Measurements from ENCODE around the gene APBB2. TPM values are rescaled to one million over a fixed set of nuclear protein-coding genes. Genes with fewer than 3 reads are reported as not detected.

Gene APBB2
- total and polyA plus RNA-seq, 5 experiments from 2014 or later = 0.44 to 1.9 TPM; not detected in 3

DNA sequence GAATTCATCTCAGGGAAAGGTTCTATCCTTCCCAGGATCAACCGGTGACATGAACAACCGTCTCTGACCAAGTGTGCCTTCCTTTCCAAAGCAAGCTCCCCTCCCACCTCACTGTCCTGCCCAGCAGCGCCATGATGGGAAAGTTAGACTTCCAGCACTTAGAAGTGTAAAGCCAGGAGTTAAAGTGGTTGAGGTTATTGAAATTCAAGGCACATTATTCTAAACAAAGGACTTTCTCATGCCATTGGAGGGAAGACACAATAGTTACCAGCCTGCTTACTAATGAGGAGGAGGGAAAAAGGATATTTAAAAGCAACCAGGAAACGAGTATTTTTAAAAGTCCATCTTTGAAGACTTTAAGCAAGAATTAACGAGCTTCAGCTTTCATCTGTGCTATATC, 367.8 kb downstream of the APBB2 start:
- DNase-seq (no peak), ATAC-seq (no peak)
- Mint-ChIP-seq H3K27ac (no peak overlapping the region), H3K9me3 (no peaks in the 10 kb centered on the region), H3K36me3 (no peaks in the 10 kb centered on the region), H3K27me3 (peaks cover 4 to 13% (median 10%) of the 10 kb centered on the region in 5 donors), H3K4me1 (peaks cover 0 to 24% (median 0%) of the 10 kb centered on the region in 4 donors), H3K4me3 (no peak overlapping the region)
- POLR2A ChIA-PET = no interaction called here

DNA sequence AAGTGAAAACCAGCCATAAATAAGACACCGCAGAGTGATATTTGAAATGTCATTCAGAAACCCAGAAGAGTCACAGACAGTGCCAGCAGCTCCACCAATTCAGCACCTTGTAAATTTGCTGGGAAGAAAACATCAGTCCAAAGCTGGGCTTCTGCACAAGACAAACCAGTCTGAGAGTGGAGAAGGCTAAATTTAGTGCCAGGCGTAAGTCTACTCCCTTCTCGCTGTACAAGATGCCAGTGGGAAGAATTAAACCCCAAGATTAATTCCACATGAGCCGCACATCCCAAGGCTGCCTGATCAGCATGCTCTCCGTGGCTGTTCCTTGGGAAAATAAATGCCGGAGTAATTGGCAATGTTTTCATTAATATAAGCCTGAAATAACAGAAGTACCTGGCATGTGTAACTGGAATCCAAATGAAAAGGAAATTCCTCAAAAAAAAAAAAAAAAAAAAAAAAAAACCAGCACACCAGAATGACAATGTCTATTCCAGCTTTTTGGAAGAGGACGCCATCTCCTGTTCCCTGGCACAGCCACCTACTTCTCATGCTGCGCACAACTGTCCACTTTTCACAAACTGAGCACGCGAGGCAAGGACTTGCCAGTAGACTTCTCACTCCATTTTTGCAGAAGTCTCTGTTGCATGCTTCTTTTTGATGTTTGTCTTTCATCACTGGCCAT, 369.0 kb downstream of the APBB2 start:
- H3K27me3 Mint-ChIP-seq = peaks cover 0 to 10% (median 9%) of the 10 kb centered on the region in 5 donors
- DNase-seq (no peak), ATAC-seq (no peak)
- POLR2A ChIA-PET = interaction anchor here (0.5 kb wide), 1 partner anchor 19 kb away, joined by 5 read pairs; no protein-coding TSS in a partner anchor
- H3K9me3 Mint-ChIP-seq = no peaks in the 10 kb centered on the region
- H3K4me1 Mint-ChIP-seq = peaks cover 0 to 34% (median 4%) of the 10 kb centered on the region in 4 donors
- H3K27ac Mint-ChIP-seq = no peak overlapping the region
- no peaks in the 10 kb centered on the region for H3K36me3 Mint-ChIP-seq
- no peak overlapping the region for H3K4me3 Mint-ChIP-seq

DNA sequence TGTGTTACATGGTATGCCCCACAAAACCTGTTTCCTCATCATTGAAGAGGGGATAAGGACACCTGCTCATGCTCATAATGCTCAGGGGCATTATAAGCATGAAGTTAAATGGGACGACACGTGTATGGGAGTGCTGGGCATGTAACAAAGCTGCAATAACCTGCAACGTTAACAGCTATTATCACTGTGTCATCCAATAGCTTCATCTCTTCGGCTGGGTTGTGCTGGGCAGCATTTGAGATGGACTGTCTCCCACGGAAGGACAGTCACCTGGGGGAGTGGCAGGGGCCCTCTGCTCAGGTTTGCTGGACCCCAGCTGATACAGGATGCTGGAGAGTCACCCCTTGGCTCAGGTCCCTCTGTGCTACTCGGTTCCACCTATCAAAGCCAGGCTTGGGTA, 370.1 kb downstream of the APBB2 start:
- ATAC-seq = no peak
- Mint-ChIP-seq H3K4me3 (no peak overlapping the region), H3K36me3 (no peaks in the 10 kb centered on the region), H3K27me3 (peaks cover 0 to 10% (median 9%) of the 10 kb centered on the region in 5 donors), H3K4me1 (peaks cover 0 to 40% (median 4%) of the 10 kb centered on the region in 4 donors), H3K9me3 (no peaks in the 10 kb centered on the region), H3K27ac (no peak overlapping the region)
- no peak for DNase-seq
- POLR2A ChIA-PET = no interaction called here

DNA sequence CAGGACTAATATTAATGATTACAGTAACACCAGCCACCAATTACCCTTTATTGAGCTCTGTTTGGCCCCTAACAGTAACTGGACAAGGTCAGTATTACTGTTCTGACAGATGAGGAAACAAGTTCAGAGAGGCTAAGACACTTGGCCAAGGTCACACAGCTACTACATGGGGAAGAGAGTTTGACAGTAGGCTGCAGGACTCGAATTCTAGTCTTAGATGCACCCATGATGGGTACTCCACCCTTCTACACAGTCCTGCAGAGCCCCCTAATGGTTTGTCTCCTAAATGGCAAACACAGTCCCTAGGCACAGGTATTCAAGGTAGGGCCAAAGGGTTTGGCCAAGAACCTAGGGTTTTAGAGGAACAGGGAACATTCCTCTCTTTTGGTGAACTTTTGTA, 370.6 kb downstream of the APBB2 start:
- Mint-ChIP-seq H3K27ac (no peak overlapping the region), H3K27me3 (peaks cover 0 to 8% (median 5%) of the 10 kb centered on the region in 5 donors), H3K4me1 (peaks cover 0 to 37% (median 4%) of the 10 kb centered on the region in 4 donors), H3K36me3 (no peaks in the 10 kb centered on the region), H3K9me3 (no peaks in the 10 kb centered on the region), H3K4me3 (no peak overlapping the region)
- DNase-seq = peak in 5 of 10 donors; percentile 5 to 43 (median 19)
- peak in 1 of 2 donors; percentile 59 for ATAC-seq
- POLR2A ChIA-PET = no interaction called here

DNA sequence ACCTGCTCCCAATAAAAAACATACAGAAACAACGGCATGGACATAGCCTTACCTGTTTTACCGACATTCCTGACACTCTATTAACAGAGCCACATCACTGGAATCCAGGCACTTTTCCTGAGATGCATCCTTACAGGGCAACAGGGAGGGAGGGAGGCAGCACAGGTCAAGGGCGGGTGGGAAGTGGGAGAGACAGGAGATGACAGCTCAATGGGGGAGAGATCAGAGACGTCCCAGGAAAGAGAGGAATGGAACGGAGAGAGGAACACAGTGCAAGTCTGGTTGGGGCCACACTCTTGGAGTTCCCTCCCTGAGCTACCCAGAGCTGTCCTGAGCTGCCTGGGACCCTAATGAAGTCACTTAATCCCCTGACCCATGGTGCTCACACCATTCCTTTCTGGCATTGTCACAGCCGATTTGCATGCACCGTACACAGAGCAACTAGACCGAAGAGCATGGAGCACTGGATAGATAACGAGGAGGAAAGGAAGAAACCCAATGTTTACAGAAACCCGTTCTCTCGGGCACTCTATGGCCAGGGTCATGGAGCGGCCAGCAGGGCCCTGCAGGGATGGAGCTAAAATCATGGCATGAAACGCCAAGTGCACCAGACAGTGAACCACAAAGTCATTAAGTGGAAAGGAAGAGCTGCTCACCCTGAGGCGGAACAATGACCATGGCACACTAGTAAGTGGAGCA, 371.5 kb downstream of the APBB2 start:
- no peak overlapping the region for H3K4me3 Mint-ChIP-seq
- no peaks in the 10 kb centered on the region for H3K9me3 Mint-ChIP-seq
- H3K27ac Mint-ChIP-seq = no peak overlapping the region
- peaks cover 0 to 4% (median 3%) of the 10 kb centered on the region in 5 donors for H3K27me3 Mint-ChIP-seq
- POLR2A ChIA-PET = no interaction called here
- H3K4me1 Mint-ChIP-seq = peaks cover 0 to 29% (median 4%) of the 10 kb centered on the region in 4 donors
- no peak for ATAC-seq
- no peaks in the 10 kb centered on the region for H3K36me3 Mint-ChIP-seq
- DNase-seq = peak in 1 of 10 donors; percentile 26

DNA sequence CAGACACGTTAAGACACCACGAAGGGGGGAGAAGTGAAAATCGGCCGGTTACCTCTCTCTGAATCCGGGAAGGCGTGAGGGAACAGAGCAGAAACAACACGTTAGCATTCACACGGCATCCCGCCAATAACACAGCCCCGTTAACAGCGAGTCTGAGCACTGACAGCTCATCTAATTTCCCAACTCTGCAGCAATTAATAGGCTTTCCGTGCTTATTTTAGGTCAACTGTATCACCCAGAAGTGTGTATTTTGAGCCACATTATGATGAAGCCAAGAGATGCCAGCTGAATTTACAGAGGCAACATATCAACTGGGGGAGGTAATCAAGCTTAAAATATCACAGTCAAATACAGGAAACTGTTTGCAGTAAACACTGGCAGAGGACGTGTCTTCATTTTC, 372.0 kb downstream of the APBB2 start:
- POLR2A ChIA-PET = no interaction called here
- H3K4me1 Mint-ChIP-seq = peaks cover 0 to 29% (median 4%) of the 10 kb centered on the region in 4 donors
- DNase-seq (no peak), ATAC-seq (no peak)
- H3K27ac Mint-ChIP-seq = no peak overlapping the region
- no peaks in the 10 kb centered on the region for H3K9me3 Mint-ChIP-seq
- H3K27me3 Mint-ChIP-seq = peaks cover 0 to 4% (median 3%) of the 10 kb centered on the region in 5 donors
- H3K4me3 Mint-ChIP-seq = no peak overlapping the region
- no peaks in the 10 kb centered on the region for H3K36me3 Mint-ChIP-seq

DNA sequence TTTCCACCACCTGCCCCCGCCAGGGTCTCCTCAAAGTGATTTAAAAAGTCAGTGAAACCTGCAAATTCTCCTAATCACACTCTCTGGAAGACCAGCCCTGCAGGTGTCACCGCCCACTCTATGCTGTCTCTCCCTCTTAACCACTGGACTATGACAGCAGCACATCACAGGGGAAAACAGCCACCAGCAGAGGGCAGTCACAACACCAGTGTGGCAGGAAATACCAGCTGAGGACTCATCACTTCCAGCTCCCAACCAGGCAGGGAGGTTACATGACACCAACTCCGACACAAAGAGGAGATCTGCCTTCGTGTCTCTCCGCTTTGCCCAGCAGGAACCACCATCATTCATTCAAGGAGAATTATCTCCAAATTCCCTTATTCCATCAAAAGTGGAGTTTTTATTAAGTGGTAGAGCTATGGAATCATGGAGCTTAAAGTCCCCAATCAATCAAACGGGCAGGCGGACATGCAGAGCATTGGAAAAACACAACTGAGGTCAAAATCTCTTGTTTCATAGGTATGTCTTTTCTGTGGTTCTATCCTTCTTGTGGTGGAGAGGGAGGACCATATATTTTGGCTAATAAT, 373.3 kb downstream of the APBB2 start:
- peak overlapping the region in 2 of 10 donors; percentile 3 to 56 for H3K27ac Mint-ChIP-seq

DNA sequence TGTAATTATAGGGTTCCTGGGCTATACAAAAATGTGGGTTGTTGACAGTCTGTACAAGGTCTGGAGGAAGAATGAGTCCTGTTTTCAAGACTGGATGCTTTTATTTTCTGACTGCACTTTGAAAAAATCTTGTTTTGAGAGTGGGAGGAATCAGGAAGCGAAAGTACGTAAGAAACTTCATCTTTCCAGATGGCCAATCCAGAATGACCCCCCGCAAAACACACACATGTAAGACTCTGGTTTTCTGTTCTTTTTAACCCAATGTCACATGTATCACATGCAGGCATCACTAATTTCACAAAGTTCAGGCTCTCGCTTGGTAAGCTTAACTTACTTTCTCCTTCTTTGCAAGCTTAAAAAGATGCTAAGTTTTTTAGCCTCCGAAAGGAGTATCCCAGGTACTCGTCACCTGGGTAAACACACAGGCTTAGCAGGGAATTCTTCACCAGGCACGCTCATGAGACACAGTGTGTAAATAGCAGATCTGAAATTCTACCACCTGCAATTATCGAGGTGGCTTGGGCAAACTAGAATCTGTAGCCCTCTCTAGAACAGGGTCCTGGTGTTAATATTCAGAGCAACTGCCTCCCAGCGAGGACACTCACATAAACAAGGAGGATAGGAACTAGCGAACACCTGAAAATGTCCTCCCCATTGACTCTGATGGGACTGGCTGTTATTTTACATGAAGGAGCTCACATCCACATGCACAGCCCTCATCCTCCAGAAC, 373.9 kb downstream of the APBB2 start:
- ATAC-seq = no peak
- H3K4me1 Mint-ChIP-seq = peaks cover 0 to 29% (median 4%) of the 10 kb centered on the region in 4 donors
- DNase-seq = peak in 1 of 10 donors; percentile 28
- H3K9me3 Mint-ChIP-seq = no peaks in the 10 kb centered on the region
- no peaks in the 10 kb centered on the region for H3K36me3 Mint-ChIP-seq
- H3K4me3 Mint-ChIP-seq = peak overlapping the region in 1 of 10 donors; percentile 50
- POLR2A ChIA-PET = no interaction called here
- H3K27me3 Mint-ChIP-seq = peaks cover 0 to 4% (median 1%) of the 10 kb centered on the region in 5 donors
- H3K27ac Mint-ChIP-seq = peak overlapping the region in 1 of 10 donors; percentile 56

More for the DNA sequence above, 373.3 kb downstream of the APBB2 start:
- peaks cover 0 to 4% (median 3%) of the 10 kb centered on the region in 5 donors for H3K27me3 Mint-ChIP-seq
- no peaks in the 10 kb centered on the region for H3K36me3 Mint-ChIP-seq
- POLR2A ChIA-PET = no interaction called here
- peak; percentile 70 to 82 for ATAC-seq
- H3K4me1 Mint-ChIP-seq = peaks cover 0 to 29% (median 4%) of the 10 kb centered on the region in 4 donors
- H3K4me3 Mint-ChIP-seq = peak overlapping the region in 1 of 10 donors; percentile 50
- no peaks in the 10 kb centered on the region for H3K9me3 Mint-ChIP-seq
- peak in 9 of 10 donors; percentile 5 to 75 (median 39) for DNase-seq

DNA sequence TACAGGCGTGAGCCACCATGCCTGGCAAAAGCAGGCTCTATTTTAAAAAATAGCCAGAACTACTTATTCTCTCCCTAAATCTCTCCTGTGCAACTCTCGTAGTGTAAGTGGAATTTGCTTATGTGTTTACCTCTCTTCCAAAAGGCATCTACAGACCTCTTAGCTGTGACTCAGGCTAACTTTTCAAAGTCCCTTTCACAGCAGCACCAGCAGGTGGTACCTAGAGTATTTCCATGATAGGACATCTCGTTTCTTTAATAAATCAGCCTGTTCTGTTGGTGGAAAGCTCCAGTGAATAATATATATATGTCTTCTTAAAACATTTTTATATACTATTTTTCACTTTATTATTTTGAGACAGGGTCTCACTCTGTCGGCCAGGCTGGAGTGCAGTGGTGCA, 375.6 kb downstream of the APBB2 start:
- no peak overlapping the region for H3K4me3 Mint-ChIP-seq
- peaks cover 0 to 29% (median 4%) of the 10 kb centered on the region in 4 donors for H3K4me1 Mint-ChIP-seq
- H3K27ac Mint-ChIP-seq = no peak overlapping the region
- H3K9me3 Mint-ChIP-seq = no peaks in the 10 kb centered on the region
- peaks cover 0 to 9% (median 1%) of the 10 kb centered on the region in 5 donors for H3K27me3 Mint-ChIP-seq
- H3K36me3 Mint-ChIP-seq = no peaks in the 10 kb centered on the region
- ATAC-seq (no peak), DNase-seq (peak in 1 of 10 donors; percentile 4)
- POLR2A ChIA-PET = no interaction called here

DNA sequence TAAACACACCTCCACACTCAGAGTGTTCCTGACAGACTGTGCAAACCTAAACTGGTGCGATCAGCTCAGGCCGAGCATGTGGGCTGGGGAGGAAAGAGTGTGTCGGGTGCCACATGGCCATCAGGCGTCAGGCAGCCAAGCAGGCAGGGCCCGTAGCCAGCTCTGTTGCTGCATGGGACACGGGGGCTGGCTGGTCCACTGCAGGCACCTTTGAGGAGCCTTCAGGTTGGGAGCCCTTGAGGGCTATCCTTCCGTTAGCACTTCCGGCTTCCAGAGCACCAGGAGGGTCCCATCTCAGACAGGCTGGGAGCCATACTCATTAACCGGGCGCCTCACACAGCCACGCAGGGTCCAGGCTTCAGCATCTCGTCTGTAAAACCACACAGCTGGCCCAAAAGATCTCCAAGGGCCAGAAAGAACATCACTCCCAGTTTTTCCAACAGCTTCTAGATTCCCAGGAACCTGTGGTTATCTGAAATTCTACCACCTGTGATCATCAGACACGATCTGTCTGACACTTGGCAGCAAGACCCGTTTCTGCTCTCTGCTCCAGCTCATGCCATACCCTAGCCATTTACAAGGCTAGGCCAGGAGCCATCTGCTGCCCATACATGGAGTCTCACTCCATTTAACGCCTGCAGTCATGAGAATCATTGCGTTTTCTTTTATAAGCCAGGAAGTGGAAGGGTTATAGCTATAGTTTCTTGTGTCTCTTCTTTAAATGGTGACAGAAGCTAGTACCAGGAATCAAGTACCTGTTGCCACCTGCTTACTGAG, 377.1 kb downstream of the APBB2 start:
- Mint-ChIP-seq H3K27me3 (peaks cover 0 to 4% (median 0%) of the 10 kb centered on the region in 5 donors), H3K9me3 (no peaks in the 10 kb centered on the region), H3K36me3 (no peaks in the 10 kb centered on the region), H3K4me3 (no peak overlapping the region), H3K4me1 (peaks cover 0 to 20% (median 4%) of the 10 kb centered on the region in 4 donors), H3K27ac (peak overlapping the region in 1 of 10 donors; percentile 9)
- ATAC-seq (no peak), DNase-seq (no peak)
- POLR2A ChIA-PET = no interaction called here

DNA sequence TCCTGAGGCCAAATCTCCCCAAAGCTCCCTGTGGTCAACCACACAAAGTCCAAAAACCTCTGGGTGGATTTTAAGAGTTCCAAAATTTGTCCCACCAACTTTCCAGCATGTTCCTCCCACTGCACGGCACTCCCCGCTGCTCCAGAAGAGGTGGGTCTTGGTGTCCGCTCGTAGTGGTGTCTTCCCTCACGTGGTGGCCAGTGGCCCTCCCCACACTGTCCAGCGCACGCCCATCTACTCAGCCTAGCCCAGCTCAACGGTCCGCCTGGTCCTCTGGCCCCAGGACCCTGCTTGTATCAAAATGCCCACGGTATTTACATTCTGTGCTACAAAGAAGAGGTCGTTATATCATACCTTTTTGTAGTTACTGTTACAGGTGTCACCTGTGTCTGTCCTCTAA, 381.1 kb downstream of the APBB2 start:
- Mint-ChIP-seq H3K9me3 (no peaks in the 10 kb centered on the region), H3K4me1 (no peaks in the 10 kb centered on the region), H3K27me3 (peaks cover 0 to 12% (median 0%) of the 10 kb centered on the region in 5 donors), H3K27ac (no peak overlapping the region), H3K4me3 (no peak overlapping the region), H3K36me3 (no peaks in the 10 kb centered on the region)
- no peak for ATAC-seq
- DNase-seq = no peak
- POLR2A ChIA-PET = no interaction called here

DNA sequence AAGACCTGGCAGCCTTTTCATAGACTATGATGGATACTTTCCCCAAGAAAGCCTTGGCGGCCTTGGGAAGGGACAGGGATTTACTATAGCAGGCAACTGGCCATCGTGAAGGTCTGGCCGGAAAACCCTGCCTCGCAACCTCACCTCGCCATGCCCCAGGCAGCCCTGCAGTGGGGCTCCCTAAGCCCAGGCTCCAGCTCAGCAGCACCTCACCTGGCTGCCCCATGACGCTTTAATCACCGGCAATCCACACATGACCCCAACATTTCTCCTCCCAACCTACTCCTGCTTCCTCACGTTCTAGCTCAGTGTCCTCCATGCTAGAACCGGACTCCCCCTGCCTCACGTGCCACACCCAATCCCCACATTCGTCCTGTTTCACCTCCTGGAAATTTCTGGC, 382.2 kb downstream of the APBB2 start:
- DNase-seq = no peak
- POLR2A ChIA-PET = no interaction called here
- Mint-ChIP-seq H3K27ac (peak overlapping the region in 1 of 10 donors; percentile 21), H3K4me3 (no peak overlapping the region), H3K9me3 (no peaks in the 10 kb centered on the region), H3K27me3 (peaks cover 0 to 12% (median 0%) of the 10 kb centered on the region in 5 donors), H3K36me3 (no peaks in the 10 kb centered on the region), H3K4me1 (no peaks in the 10 kb centered on the region)
- ATAC-seq = no peak
